H1 (cell line): ENCODE measurements around the gene TOP1. TPM values are rescaled to one million over a fixed set of nuclear protein-coding genes. Genes with fewer than 3 reads are reported as not detected.

ENCODE experiments used
- CTCF ChIA-PET: fragments of 300-600 bp; sonication (Branson Sonifier 250); formaldehyde crosslinking; loops from one replicate; lab custom pipeline; 2021; ENCODE audit not compliant: partially characterized antibody; lab: Charles Lee
- POLR2A ChIA-PET: fragments of 300-600 bp; sonication (Branson Sonifier 250); formaldehyde crosslinking; loops from one replicate; lab custom pipeline; 2021; ENCODE audit warnings: inconsistent platforms; ENCODE audit not compliant: partially characterized antibody; lab: Charles Lee
- DNase-seq, 2 experiments: peaks; one replicate each; pipeline versions ENCODE4 v3.0.0 to v3.0.0-alpha.2; 2010 to 2022; ENCODE audit warnings: low spot score in 2 of 2, low read depth in 1 of 2, mixed read lengths in 1 of 2
- FAIRE-seq: peaks from 2 replicates; lab custom pipeline; 2011; peaks lifted over from hg19 to GRCh38; lab: Jason Lieb, UNC
- H2AFZ ChIP-seq: 2 replicates; pipeline ENCODE4 v1.8.1; 2012; ENCODE audit warnings: low read length, inconsistent platforms
- H2AK5ac ChIP-seq: 2 replicates; pipeline ENCODE4 v1.6.1; 2013; ENCODE audit warnings: low read depth, low read length
- H2BK120ac ChIP-seq: replicated peaks from 2 replicates; pipeline ENCODE3; 2013; ENCODE audit warnings: low read depth, low read length, inconsistent platforms
- H2BK12ac ChIP-seq: 2 replicates; pipeline ENCODE4 v1.6.1; 2013; ENCODE audit warnings: low read depth, low read length
- H2BK15ac ChIP-seq: 2 replicates; pipeline ENCODE4 v1.6.1; 2013; ENCODE audit warnings: low read length
- H2BK20ac ChIP-seq: 2 replicates; pipeline ENCODE4 v1.6.1; 2013; ENCODE audit warnings: low read length
- H2BK5ac ChIP-seq: 2 replicates; pipeline ENCODE4 v1.6.1; 2013; ENCODE audit warnings: low read depth, low read length
- H3K14ac ChIP-seq: 2 replicates; pipeline ENCODE4 v1.6.1; 2013; ENCODE audit warnings: inconsistent platforms; ENCODE audit not compliant: insufficient read length
- H3K18ac ChIP-seq: 2 replicates; pipeline ENCODE4 v1.6.1; 2013; ENCODE audit warnings: low read length; ENCODE audit errors: extremely low read depth
- H3K23ac ChIP-seq: 2 replicates; pipeline ENCODE4 v1.6.1; 2013; ENCODE audit warnings: inconsistent platforms; ENCODE audit not compliant: insufficient read length
- H3K23me2 ChIP-seq: 2 replicates; pipeline ENCODE4 v1.6.1; 2013; ENCODE audit warnings: low read depth, low read length
- H3K27ac ChIP-seq: 2 replicates; pipeline ENCODE4 v1.6.1; 2011; ENCODE audit warnings: low read depth, low read length, inconsistent platforms
- H3K27me3 ChIP-seq, 4 experiments: replicated peaks in 1 of 4; 1 replicate in 1 of 4; 2 replicates in 3 of 4; pipeline versions ENCODE4 v1.6.1 to v1.8.1; 2011 to 2013; ENCODE audit warnings: low read length in 3 of 4, mild to moderate bottlenecking in 3 of 4, inconsistent platforms in 2 of 4, mixed read lengths in 2 of 4, moderate library complexity in 1 of 4; ENCODE audit not compliant: control insufficient read depth in 3 of 4, insufficient read depth in 3 of 4; ENCODE audit errors: extremely low read depth in 1 of 4
- H3K36me3 ChIP-seq, 4 experiments: 2 replicates each; pipeline versions ENCODE4 v1.6.1 to v1.8.1; 2011 to 2013; ENCODE audit warnings: mild to moderate bottlenecking in 4 of 4, low read length in 3 of 4, moderate library complexity in 2 of 4, control low read depth in 1 of 4, inconsistent platforms in 1 of 4; ENCODE audit not compliant: insufficient read depth in 4 of 4, control insufficient read depth in 2 of 4
- H3K4ac ChIP-seq: replicated peaks from 2 replicates; pipeline ENCODE3; 2013; ENCODE audit warnings: low read length, low read depth, mixed read lengths, inconsistent platforms; ENCODE audit not compliant: insufficient read length
- H3K4me1 ChIP-seq, 4 experiments: replicated peaks in 1 of 4; 1 replicate in 1 of 4; 2 replicates in 3 of 4; pipeline versions ENCODE4 v1.6.1 to v1.8.1; 2011 to 2013; ENCODE audit warnings: low read length in 3 of 4, inconsistent platforms in 2 of 4, mixed read lengths in 1 of 4; ENCODE audit not compliant: insufficient read depth in 4 of 4, control insufficient read depth in 3 of 4
- H3K4me2 ChIP-seq, 2 experiments: 2 replicates each; pipeline versions ENCODE4 v1.6.1 to v1.8.1; 2011 to 2013; ENCODE audit warnings: low read depth in 2 of 2, low read length in 2 of 2, control low read depth in 1 of 2, inconsistent platforms in 1 of 2, mild to moderate bottlenecking in 1 of 2; ENCODE audit not compliant: insufficient read depth in 1 of 2
- H3K4me3 ChIP-seq, 4 experiments: fragments of 200-600, 300-600 bp in 1 of 4; sonication (generic), shearing (Covaris generic), sonication (Bioruptor Twin) in 1 of 4; 2 replicates each; pipeline versions ENCODE4 v1.5.1 to v1.8.1; 2011 to 2016; ENCODE audit warnings: low read length in 4 of 4, low read depth in 3 of 4, control low read depth in 2 of 4, inconsistent platforms in 2 of 4, mild to moderate bottlenecking in 2 of 4, mixed read lengths in 1 of 4, moderate library complexity in 1 of 4; ENCODE audit not compliant: insufficient read depth in 2 of 4; ENCODE audit errors: extremely low read depth in 1 of 4
- H3K56ac ChIP-seq: replicated peaks from 2 replicates; pipeline ENCODE3; 2013; ENCODE audit warnings: low read depth, mild to moderate bottlenecking, mixed read lengths, low read length, inconsistent platforms; ENCODE audit not compliant: insufficient read length
- H3K79me1 ChIP-seq: 2 replicates; pipeline ENCODE4 v1.6.1; 2013; ENCODE audit warnings: low read depth, low read length, control low read depth
- H3K79me2 ChIP-seq, 2 experiments: 2 replicates each; pipeline versions ENCODE4 v1.6.1 to v1.8.1; 2012 to 2013; ENCODE audit warnings: low read length in 2 of 2, mild to moderate bottlenecking in 2 of 2, inconsistent platforms in 1 of 2; ENCODE audit not compliant: insufficient read depth in 2 of 2, control insufficient read depth in 1 of 2
- H3K9ac ChIP-seq, 4 experiments: replicated peaks in 1 of 4; 1 replicate in 1 of 4; 2 replicates in 3 of 4; pipeline versions ENCODE4 v1.6.1 to v1.8.1; 2011 to 2013; ENCODE audit warnings: low read depth in 3 of 4, low read length in 3 of 4, control low read depth in 2 of 4, mild to moderate bottlenecking in 2 of 4, moderate library complexity in 2 of 4, inconsistent platforms in 1 of 4; ENCODE audit errors: extremely low read depth in 1 of 4
- H3K9me3 ChIP-seq, 2 experiments: 2 replicates each; pipeline versions ENCODE4 v1.6.1 to v1.8.1; 2012 to 2013; ENCODE audit warnings: mild to moderate bottlenecking in 2 of 2, moderate library complexity in 2 of 2, control low read depth in 1 of 2, inconsistent platforms in 1 of 2, low read depth in 1 of 2, low read length in 1 of 2, mixed read lengths in 1 of 2; ENCODE audit not compliant: insufficient read depth in 2 of 2
- H4K20me1 ChIP-seq, 2 experiments: replicated peaks in 1 of 2; 2 replicates each; pipeline versions ENCODE3 to v1.8.1; 2011 to 2013; ENCODE audit warnings: inconsistent platforms in 2 of 2, low read length in 2 of 2, mild to moderate bottlenecking in 1 of 2; ENCODE audit not compliant: insufficient read depth in 2 of 2, control insufficient read depth in 1 of 2
- H4K5ac ChIP-seq: 2 replicates; pipeline ENCODE4 v1.6.1; 2013; ENCODE audit warnings: low read length, low read depth, mixed read lengths, inconsistent platforms; ENCODE audit not compliant: insufficient read length
- H4K8ac ChIP-seq: 2 replicates; pipeline ENCODE4 v1.8.0; 2013; ENCODE audit warnings: mild to moderate bottlenecking, moderate library complexity, low read length, inconsistent platforms; ENCODE audit not compliant: insufficient read depth; ENCODE audit errors: extremely low read depth
- H4K91ac ChIP-seq: replicated peaks from 2 replicates; pipeline ENCODE3; 2013; ENCODE audit warnings: low read length, mixed read lengths, inconsistent platforms; ENCODE audit not compliant: insufficient read length
- CBX5 ChIP-seq: fragments of 300-800, 300-1000 bp; sonication (generic); IDR thresholded peaks from 2 replicates; pipeline ENCODE4 v1.7.1; 2016; ENCODE audit warnings: antibody characterized with exemption, low read length, low read depth
- CREB1 ChIP-seq: IDR thresholded peaks from 2 replicates; pipeline ENCODE4 v1.6.1; 2012; ENCODE audit warnings: inconsistent platforms
- EP300 ChIP-seq, 2 experiments: IDR thresholded peaks; 1 replicate in 1 of 2; 2 replicates in 1 of 2; pipeline ENCODE4 v1.6.1; 2011 to 2012; ENCODE audit warnings: low read depth in 2 of 2, low read length in 2 of 2, mild to moderate bottlenecking in 2 of 2, borderline replicate concordance in 1 of 2, inconsistent platforms in 1 of 2, moderate library complexity in 1 of 2
- JUN ChIP-seq: IDR thresholded peaks from 2 replicates; pipeline ENCODE4 v1.6.1; 2011; ENCODE audit warnings: low read depth, mild to moderate bottlenecking, improper control_type of control experiment, low read length
- JUND ChIP-seq: IDR thresholded peaks from 2 replicates; pipeline ENCODE4 v1.6.1; 2011; ENCODE audit warnings: mild to moderate bottlenecking, improper control_type of control experiment, low read length
- KDM5A ChIP-seq: fragments of 200-600 bp; IDR thresholded peaks from 2 replicates; pipeline ENCODE4 v1.7.1; 2012; ENCODE audit warnings: mild to moderate bottlenecking, low read length, inconsistent platforms, mixed read lengths
- RBBP5 ChIP-seq: IDR thresholded peaks from 2 replicates; pipeline ENCODE4 v1.7.1; 2012; ENCODE audit warnings: low read depth, mild to moderate bottlenecking, inconsistent platforms, low read length, moderate library complexity, borderline replicate concordance
- SIX5 ChIP-seq: IDR thresholded peaks from 2 replicates; pipeline ENCODE4 v1.6.1; 2011; ENCODE audit warnings: mild to moderate bottlenecking, low read depth, low read length
- SRF ChIP-seq: IDR thresholded peaks from 2 replicates; pipeline ENCODE4 v1.6.1; 2011; ENCODE audit warnings: mild to moderate bottlenecking, low read depth, low read length, moderate library complexity
- TAF1 ChIP-seq: IDR thresholded peaks from 2 replicates; pipeline ENCODE4 v1.6.1; 2011; ENCODE audit warnings: mild to moderate bottlenecking, low read depth, low read length
- TCF12 ChIP-seq: IDR thresholded peaks from 2 replicates; pipeline ENCODE4 v1.6.1; 2011; ENCODE audit warnings: low read depth, mild to moderate bottlenecking, low read length
- WGBS, 2 experiments: shearing (Covaris generic) in 1 of 2; methylation state at CpG; one replicate each; pipeline versions ENCODE4 v1.1.6 to v1.1.7; 2013 to 2015; ENCODE audit warnings: low lambda C conversion rate in 2 of 2, mixed read lengths in 2 of 2, inconsistent platforms in 1 of 2, low coverage in 1 of 2, missing lambda C conversion rate in 1 of 2; ENCODE audit not compliant: insufficient replicate concordance in 2 of 2, insufficient coverage in 1 of 2, insufficient read length in 1 of 2; ENCODE audit errors: extremely low coverage in 1 of 2, missing lambda C conversion rate in 1 of 2; 5-methylcytosine and 5-hydroxymethylcytosine counted together
- polyA plus RNA-seq, 7 experiments: library from polyadenylated mRNA; depleted of rRNA in 3 of 7; stranded (reverse) in 5 of 7; unstranded in 2 of 7; fragments of >200 nt in 5 of 7; fragments of 200-250 nt in 2 of 7; gene quantifications; 1 replicate in 5 of 7; 2 replicates in 1 of 7; 4 replicates in 1 of 7; pipeline versions ENCODE4 v1.2.1 to v1.2.3, GENCODE V29; 2011 to 2013; ENCODE audit warnings: missing spikeins in 2 of 7, mixed read lengths in 2 of 7
- total RNA-seq: library from RNA; stranded (reverse); fragmentation: NEBNext Ultra II Directional; extraction: Animal tissue kit (Norgen Biotek cat#: 25700); gene quantifications from 2 replicates; pipeline ENCODE4 v1.2.1, GENCODE V29; 2021
- TF ChIP-seq, protein P1 (sequence below): IDR thresholded peaks from 2 replicates; pipeline ENCODE4 v1.6.1; 2011; ENCODE audit warnings: low read length, improper control_type of control experiment

The TOP1 gene
- total and polyA plus RNA-seq, 2 of the 8 experiments (the other 6 are each of a cell fraction or from before 2014, with no cell fraction given), result 7.4 to 108 TPM

GRCh38 chr20:40986774-40987173 lies 41.8 kb upstream of the TOP1 start:
- ChIA-PET CTCF (interaction anchor here (1.1 to 6.4 kb wide), 7 partner anchors 18 to 108 kb away, joined by 4 to 48 read pairs (median 8); no protein-coding TSS in a partner anchor), POLR2A (no interaction called here)
- FAIRE-seq, result no peak

More at GRCh38 chr20:40986774-40987173, 41.8 kb upstream of the TOP1 start:
- DNase-seq, result peak in 1 of 2 experiments; percentile 6
- Histone ChIP-seq H3K79me1 (no peaks in the 10 kb centered on the region), H2AK5ac (no peak overlapping the region), H3K79me2 (no peaks in the 10 kb centered on the region), H2BK5ac (no peak overlapping the region), H3K23ac (no peak overlapping the region), H2AFZ (no peak overlapping the region), H3K4me2 (no peak overlapping the region), H3K9me3 (peaks cover 3 to 4% of the 10 kb centered on the region in 2 experiments; a peak in 2 of 4 replicates), H3K56ac (no peak overlapping the region), H3K9ac (no peak overlapping the region), H2BK20ac (no peak overlapping the region), H4K5ac (no peak overlapping the region), H4K91ac (no peak overlapping the region), H2BK120ac (no peak overlapping the region), H3K27ac (no peak overlapping the region), H4K20me1 (no peaks in the 10 kb centered on the region), H4K8ac (no peak overlapping the region), H3K4me1 (peaks cover 0 to 3% (median 1%) of the 10 kb centered on the region in 4 experiments; a peak in 5 of 7 replicates), H3K14ac (no peak overlapping the region), H3K27me3 (no peaks in the 10 kb centered on the region), H3K36me3 (no peaks in the 10 kb centered on the region), H2BK15ac (no peak overlapping the region), H2BK12ac (no peak overlapping the region), H3K18ac (no peak overlapping the region), H3K4ac (no peak overlapping the region), H3K4me3 (no peak overlapping the region), H3K23me2 (no peaks in the 10 kb centered on the region)
- no peak for TF ChIP-seq KDM5A
- TF ChIP-seq SIX5, result no peak
- TF ChIP-seq TAF1, result no peak
- TF ChIP-seq JUN, result no peak
- no peak for TF ChIP-seq CREB1
- no peak for TF ChIP-seq TCF12
- TF ChIP-seq RBBP5, result no peak
- TF ChIP-seq CBX5, result no peak
- TF ChIP-seq SRF, result no peak
- no peak for TF ChIP-seq JUND
- TF ChIP-seq, protein P1, sequence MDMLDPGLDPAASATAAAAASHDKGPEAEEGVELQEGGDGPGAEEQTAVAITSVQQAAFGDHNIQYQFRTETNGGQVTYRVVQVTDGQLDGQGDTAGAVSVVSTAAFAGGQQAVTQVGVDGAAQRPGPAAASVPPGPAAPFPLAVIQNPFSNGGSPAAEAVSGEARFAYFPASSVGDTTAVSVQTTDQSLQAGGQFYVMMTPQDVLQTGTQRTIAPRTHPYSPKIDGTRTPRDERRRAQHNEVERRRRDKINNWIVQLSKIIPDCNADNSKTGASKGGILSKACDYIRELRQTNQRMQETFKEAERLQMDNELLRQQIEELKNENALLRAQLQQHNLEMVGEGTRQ, result no peak
- TF ChIP-seq EP300 (IDR thresholded peaks at IDR 0.05; ENCODE audit: borderline replicate concordance in 1 of 2, low read depth in 2 of 2, low read length in 2 of 2), result no peak
- 100% methylated on average over 2 of the region's 2 CpGs; no CpG with 5 or more reads in 1 of the 2 experiments for WGBS, 2 experiments
